Stimulated activated CD8-positive, alpha-beta memory T cell treated with anti-CD3 and anti-CD28 coated beads, Interleukin-4, amount 100 ng/mL, for 1 hour (primary cell): Measurements from ENCODE around the gene F11R.
"Not testable (repeated sequence)": the region's sequence is repeated elsewhere in the genome, so short reads cannot be mapped to it uniquely, and the experiment has no call there.

Experiments used
- DNase-seq, 2 donors: peaks; one replicate each; pipeline ENCODE4 v3.0.0-alpha.2; 2020; ENCODE audit warnings: low read depth in 2 of 2, low spot score in 1 of 2

The F11R gene

GRCh38 chr1:160978510-160978927 lies 42.4 kb downstream of the F11R start:
- DNase-seq, result no peak

GRCh38 chr1:160975026-160975425 lies 45.9 kb downstream of the F11R start:
- no peak for DNase-seq

- DNase-seq, result no peak
Measured at GRCh38 chr1:160973491-160973890, 47.5 kb downstream of the F11R start.

- no peak for DNase-seq
Measured at GRCh38 chr1:160972939-160973338, 48.0 kb downstream of the F11R start.

GRCh38 chr1:160971618-160972056 lies 49.3 kb downstream of the F11R start:
- DNase-seq, result no peak

- no peak for DNase-seq
Measured at GRCh38 chr1:160963521-160963920, 57.4 kb downstream of the F11R start.

GRCh38 chr1:160961419-160961818 lies 59.5 kb downstream of the F11R start:
- no peak for DNase-seq

- DNase-seq, result no peak
Measured at GRCh38 chr1:160956966-160957365, 64.0 kb downstream of the F11R start.

GRCh38 chr1:160954158-160955104 lies 66.5 kb downstream of the F11R start, which contains the start of gene ITLN2:
Gene ITLN2 (minus strand): TSS chr1:160954809. CDS start chr1:160954741, 68 bp downstream.
- DNase-seq, result peak in 1 of 2 donors; percentile 17

- no peak for DNase-seq
Measured at GRCh38 chr1:160953030-160953429, 67.9 kb downstream of the F11R start.

GRCh38 chr1:160952129-160952510 lies 68.8 kb downstream of the F11R start:
- DNase-seq, result no peak

- DNase-seq, result peak; percentile 31 to 32
Measured at GRCh38 chr1:160951443-160952128, 69.4 kb downstream of the F11R start.

GRCh38 chr1:160950657-160951056 lies 70.3 kb downstream of the F11R start:
- DNase-seq, result no peak

- DNase-seq, result no peak
Measured at GRCh38 chr1:160949881-160950280, 71.1 kb downstream of the F11R start.

- DNase-seq, result not testable (repeated sequence)
Measured at GRCh38 chr1:160949216-160949880, 71.6 kb downstream of the F11R start.

GRCh38 chr1:160947174-160947759 lies 73.7 kb downstream of the F11R start:
- DNase-seq, result not testable (repeated sequence)

- not testable (repeated sequence) for DNase-seq
Measured at GRCh38 chr1:160945881-160946280, 75.1 kb downstream of the F11R start.
